ENCODE results near the gene TSPAN14.
"Not testable (repeated sequence)": the region's sequence is repeated elsewhere in the genome, so short reads cannot be mapped to it uniquely, and the experiment has no call there.

The TSPAN14 gene

GRCh38 chr10:80470266-80470665 lies 16.2 kb downstream of the TSPAN14 start:
- in situ Hi-C loops (cut with HindIII; ENCODE audit: low pct_unique_long_range_greater_than_20kb, low sequenced_read_pairs) = no loop called here
- no peak for TF ChIP-seq JUND (IDR thresholded peaks at IDR 0.05; ENCODE audit: low read depth)
- no peak for DNase-seq (ENCODE audit: low read depth in 1 of 2, low spot score in 1 of 2)

DNA sequence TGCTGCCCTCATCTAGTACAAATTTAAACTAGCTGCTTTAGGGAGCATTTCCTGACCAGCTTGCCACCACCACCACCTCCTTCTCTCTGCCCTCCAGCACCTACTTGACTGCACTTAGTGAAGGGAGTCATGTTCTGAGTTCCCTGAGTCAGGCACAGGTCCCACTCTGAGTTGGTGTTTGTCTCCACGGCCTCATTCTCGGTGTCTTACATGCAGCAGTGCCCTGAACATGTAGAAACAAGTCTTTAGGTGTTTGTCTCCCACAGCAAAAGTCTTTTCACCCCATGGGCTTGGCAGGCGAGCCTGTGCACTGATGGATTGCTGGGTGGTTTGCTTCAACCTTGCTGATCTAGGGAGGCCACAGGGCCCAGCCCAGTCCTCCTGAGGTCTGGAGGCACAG lies 16.9 kb downstream of the TSPAN14 start:
- no peak for TF ChIP-seq JUND (IDR thresholded peaks at IDR 0.05; ENCODE audit: low read depth)
- DNase-seq (ENCODE audit: low read depth in 1 of 2, low spot score in 1 of 2) = no peak
- in situ Hi-C loops (cut with HindIII; ENCODE audit: low pct_unique_long_range_greater_than_20kb, low sequenced_read_pairs) = no loop called here

DNA sequence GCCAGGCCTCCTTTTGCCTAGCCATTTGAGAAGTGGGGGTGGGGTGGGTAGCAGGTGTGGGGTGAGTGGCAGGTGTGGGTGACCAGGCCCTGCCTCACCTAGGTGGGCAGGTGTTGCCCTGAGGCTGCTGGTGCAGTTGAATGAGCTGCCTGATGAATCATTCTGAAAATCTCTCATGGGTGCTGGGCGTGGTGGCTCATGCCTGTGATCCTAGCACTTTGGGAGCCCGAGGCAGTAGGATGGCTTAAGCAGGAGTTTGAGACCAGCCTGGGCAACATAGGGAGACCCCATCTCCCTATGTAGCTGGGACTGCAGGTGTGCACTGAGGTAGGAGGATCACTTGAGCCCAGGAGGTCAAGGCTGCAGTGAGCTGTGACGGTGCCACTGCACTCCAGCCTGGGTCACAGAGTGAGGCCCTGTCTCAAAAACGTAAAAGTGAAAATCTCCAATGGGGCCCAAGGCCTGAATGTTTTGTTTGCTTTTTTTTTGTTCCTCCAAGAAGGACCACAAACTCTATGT lies 17.7 kb downstream of the TSPAN14 start:
- DNase-seq (ENCODE audit: low read depth in 1 of 2, low spot score in 1 of 2) = no peak
- TF ChIP-seq JUND (IDR thresholded peaks at IDR 0.05; ENCODE audit: low read depth) = no peak
- in situ Hi-C loops (cut with HindIII; ENCODE audit: low pct_unique_long_range_greater_than_20kb, low sequenced_read_pairs) = no loop called here

DNA sequence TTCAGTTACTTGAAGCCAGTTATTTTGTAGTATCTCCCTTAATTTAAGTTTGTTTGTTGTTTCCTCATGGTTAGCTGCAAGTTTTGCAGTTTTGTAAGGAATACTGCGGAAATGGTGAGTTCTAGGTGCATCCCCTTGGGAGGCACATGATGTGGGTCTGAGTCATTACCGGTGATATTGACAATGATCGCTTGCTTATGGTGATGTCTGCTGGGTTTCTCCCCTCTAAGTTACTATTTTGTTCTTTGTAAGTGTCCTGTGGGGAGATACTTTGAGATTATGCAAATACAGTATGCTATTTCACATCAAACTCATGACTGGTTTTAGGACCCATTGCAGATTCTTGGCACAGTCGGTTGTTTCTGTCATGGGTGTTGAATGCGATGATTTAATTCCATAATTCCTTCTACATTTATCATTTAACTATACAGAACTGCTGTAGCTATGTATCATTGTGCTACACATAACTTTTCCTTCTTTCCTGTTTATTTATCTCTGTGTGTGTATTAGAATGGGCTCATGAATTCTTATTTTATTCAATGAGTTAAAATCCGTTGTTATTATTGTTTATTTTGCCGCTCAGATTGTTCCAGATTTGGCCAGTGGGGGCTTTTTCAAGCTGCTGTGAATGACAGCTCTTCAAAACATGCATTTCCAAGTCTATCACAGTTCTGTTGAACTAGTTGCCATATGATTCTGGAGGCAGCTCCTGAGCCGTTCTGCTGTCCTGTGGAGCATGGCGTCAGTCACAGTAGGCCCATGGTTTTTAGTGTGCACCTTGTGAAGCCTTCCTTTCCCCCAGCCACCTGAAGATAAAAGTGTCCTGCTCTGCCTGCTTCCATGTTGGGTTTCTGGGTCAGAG lies 18.4 kb downstream of the TSPAN14 start:
- no peak for DNase-seq (ENCODE audit: low read depth in 1 of 2, low spot score in 1 of 2)

DNA sequence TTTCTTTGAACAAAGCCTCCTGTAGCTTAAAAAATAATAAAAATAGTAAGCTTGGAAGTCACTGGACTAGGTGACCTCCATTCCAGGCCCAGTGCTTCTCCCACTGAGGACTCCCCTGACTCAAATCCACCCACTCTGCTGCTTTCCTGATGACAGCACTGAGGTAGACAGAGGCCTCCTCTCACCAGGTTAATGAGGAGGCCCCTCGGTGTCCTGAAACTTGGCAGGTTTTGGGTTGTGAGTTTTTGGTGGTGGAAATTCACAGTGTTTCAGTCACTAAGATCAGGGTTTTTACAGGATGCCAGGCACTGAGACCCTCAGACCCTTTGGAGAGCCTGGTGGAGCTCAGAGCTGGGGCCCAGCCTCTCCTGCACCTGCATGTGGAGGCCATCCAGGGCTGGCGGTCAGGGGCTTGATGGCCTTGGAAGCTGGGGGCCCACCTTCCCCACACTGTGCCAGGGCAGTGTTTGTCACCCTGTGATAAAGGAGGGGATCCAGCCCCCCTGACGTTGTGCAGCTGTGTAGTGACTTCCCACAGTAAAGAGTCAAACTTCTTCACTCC lies 19.1 kb downstream of the TSPAN14 start:
- DNase-seq (ENCODE audit: low read depth in 1 of 2, low spot score in 1 of 2) = no peak
- no peak for TF ChIP-seq JUND (IDR thresholded peaks at IDR 0.05; ENCODE audit: low read depth)
- in situ Hi-C loops (cut with HindIII; ENCODE audit: low pct_unique_long_range_greater_than_20kb, low sequenced_read_pairs) = no loop called here

More for the DNA sequence above, 18.4 kb downstream of the TSPAN14 start:
- in situ Hi-C loops (cut with HindIII; ENCODE audit: low pct_unique_long_range_greater_than_20kb, low sequenced_read_pairs) = no loop called here
- no peak for TF ChIP-seq JUND (IDR thresholded peaks at IDR 0.05; ENCODE audit: low read depth)

DNA sequence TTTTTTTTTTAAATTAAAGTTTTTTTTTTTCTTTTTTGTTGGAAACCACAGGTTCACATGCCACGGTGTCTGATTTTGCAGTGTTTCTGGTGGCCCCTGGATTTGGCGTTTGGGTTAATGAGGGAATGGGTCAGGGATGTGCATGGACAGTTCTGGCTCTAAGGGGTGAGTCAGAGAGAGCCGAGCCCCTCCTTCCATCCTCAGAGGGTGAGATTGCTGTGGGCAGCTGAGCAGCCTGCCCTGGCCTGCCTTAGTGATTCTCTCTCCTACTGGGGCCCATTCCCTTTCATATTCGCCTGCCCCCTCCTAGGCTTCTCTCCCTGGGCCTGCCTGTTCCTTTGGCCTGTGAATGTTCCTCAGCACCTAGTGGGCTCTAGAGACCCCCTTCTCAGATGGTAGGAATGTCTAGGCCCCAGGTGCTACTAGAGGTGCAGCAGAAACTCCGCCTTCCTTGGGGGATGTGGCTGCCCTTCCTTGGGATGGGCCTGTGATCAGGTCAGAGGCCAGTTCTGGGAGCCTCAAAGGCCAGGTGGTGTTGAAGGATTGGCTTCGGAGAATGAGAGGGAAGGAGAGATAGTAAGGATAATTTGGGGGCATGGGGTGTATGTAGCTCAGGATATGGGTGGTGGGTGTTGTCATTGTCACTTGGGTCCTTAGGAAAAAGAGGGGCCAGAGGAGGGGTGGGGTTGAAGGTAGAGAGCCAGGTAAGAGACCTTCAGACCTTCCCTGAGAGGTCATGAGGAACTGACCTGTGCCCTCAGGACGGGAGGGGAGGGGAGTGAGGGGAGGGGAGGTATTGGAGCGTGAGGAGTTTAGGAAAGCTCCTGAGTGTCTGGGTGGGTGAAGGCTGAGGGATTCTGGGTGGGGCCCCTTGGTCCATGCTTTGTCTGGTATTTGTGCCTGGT lies 19.8 kb downstream of the TSPAN14 start:
- TF ChIP-seq JUND (IDR thresholded peaks at IDR 0.05; ENCODE audit: low read depth) = no peak
- in situ Hi-C loops (cut with HindIII; ENCODE audit: low pct_unique_long_range_greater_than_20kb, low sequenced_read_pairs) = no loop called here
- DNase-seq (ENCODE audit: low read depth in 1 of 2, low spot score in 1 of 2) = no peak

DNA sequence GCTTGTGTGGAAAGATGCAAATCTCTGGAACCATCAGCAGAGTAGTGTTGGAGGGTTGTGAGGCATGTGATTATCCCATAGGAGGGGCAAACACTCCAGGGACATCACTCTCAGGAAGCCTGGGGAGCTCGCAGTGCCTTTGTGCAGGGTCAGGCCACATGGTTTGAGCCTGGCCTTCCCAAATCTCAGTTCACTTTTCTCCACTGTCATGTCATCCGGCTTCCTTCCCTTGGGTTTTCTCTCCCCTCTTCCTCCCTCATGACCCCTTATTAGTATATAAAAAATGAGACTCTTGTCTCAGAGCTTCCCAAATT lies 20.4 kb downstream of the TSPAN14 start:
- no peak for DNase-seq (ENCODE audit: low read depth in 1 of 2, low spot score in 1 of 2)
- in situ Hi-C loops (cut with HindIII; ENCODE audit: low pct_unique_long_range_greater_than_20kb, low sequenced_read_pairs) = no loop called here
- TF ChIP-seq JUND (IDR thresholded peaks at IDR 0.05; ENCODE audit: low read depth) = no peak

GRCh38 chr10:80474941-80475340 lies 20.8 kb downstream of the TSPAN14 start:
- no peak for DNase-seq (ENCODE audit: low read depth in 1 of 2, low spot score in 1 of 2)
- in situ Hi-C loops (cut with HindIII; ENCODE audit: low pct_unique_long_range_greater_than_20kb, low sequenced_read_pairs) = no loop called here
- TF ChIP-seq JUND (IDR thresholded peaks at IDR 0.05; ENCODE audit: low read depth) = no peak

DNA sequence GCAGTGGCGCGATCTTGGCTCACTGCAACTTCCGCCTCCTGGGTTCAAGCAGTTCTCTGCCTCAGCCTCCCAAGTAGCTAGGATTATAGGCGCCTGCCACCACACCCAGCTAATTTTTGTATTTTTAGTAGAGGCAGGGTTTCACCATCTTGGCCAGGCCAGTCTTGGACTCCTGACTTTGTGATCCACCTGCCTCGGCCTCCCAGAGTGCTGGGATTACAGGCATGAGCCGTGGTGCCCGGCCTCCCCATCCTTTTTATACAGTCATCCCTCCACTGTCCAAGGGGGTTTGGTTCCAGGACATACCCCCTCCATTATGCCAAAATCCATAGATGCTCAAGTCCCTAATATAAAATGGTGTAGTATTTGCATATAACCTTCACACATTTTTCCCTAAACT lies 21.5 kb downstream of the TSPAN14 start:
- DNase-seq (ENCODE audit: low read depth in 1 of 2, low spot score in 1 of 2); in situ Hi-C loops (cut with HindIII; ENCODE audit: low pct_unique_long_range_greater_than_20kb, low sequenced_read_pairs): not testable (repeated sequence)

DNA sequence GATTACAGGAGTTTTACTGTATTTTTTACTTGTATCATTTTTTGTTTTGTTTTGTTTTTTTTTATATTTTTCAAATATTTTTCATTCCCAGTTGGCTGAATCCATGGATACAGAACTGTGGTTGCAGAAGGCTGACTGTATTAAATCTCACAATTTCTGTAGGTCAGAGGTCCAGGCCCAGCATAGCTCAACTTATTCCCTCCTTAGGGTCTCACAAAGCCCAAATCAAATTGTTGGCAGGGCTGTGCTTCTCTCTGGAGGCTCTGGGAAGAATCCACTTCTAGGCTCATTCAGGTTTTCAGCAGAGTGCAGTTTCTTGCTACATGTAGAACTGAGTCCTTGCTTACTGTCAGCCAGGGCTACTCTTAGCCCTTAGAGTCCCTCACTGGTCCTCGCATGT lies 22.6 kb downstream of the TSPAN14 start:
- TF ChIP-seq JUND (IDR thresholded peaks at IDR 0.05; ENCODE audit: low read depth) = no peak
- DNase-seq (ENCODE audit: low read depth in 1 of 2, low spot score in 1 of 2) = no peak
- in situ Hi-C loops (cut with HindIII; ENCODE audit: low pct_unique_long_range_greater_than_20kb, low sequenced_read_pairs) = no loop called here

GRCh38 chr10:80477813-80478212 lies 23.7 kb downstream of the TSPAN14 start:
- in situ Hi-C loops (cut with HindIII; ENCODE audit: low pct_unique_long_range_greater_than_20kb, low sequenced_read_pairs) = no loop called here
- no peak for DNase-seq (ENCODE audit: low read depth in 1 of 2, low spot score in 1 of 2)
- no peak for TF ChIP-seq JUND (IDR thresholded peaks at IDR 0.05; ENCODE audit: low read depth)

GRCh38 chr10:80480373-80480772 lies 26.3 kb downstream of the TSPAN14 start:
- in situ Hi-C loops (cut with HindIII; ENCODE audit: low pct_unique_long_range_greater_than_20kb, low sequenced_read_pairs); DNase-seq (ENCODE audit: low read depth in 1 of 2, low spot score in 1 of 2): not testable (repeated sequence)

DNA sequence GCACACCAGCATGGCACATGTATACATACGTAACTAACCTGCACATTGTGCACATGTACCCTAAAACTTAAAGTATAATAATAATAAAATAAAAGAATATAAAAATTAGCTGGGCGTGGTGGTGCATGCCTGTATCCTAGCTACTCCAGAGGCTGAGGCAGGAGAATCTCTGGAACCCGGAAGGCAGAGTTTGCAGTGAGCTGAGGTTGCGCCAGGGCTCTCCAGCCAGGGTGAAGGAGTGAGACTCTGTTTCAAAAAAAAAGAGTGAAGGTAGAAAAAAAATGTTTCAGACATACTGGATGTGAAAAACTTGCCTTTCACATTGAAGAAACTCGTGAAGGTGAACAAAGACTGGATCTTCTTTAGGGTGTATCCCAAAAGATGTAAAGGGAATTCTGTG lies 26.7 kb downstream of the TSPAN14 start:
- TF ChIP-seq JUND (IDR thresholded peaks at IDR 0.05; ENCODE audit: low read depth) = no peak
- in situ Hi-C loops (cut with HindIII; ENCODE audit: low pct_unique_long_range_greater_than_20kb, low sequenced_read_pairs) = no loop called here
- DNase-seq (ENCODE audit: low read depth in 1 of 2, low spot score in 1 of 2) = no peak

Data from T47D (cell line).